ENCODE results near the gene LRWD1. TPM values are rescaled to one million over a fixed set of nuclear protein-coding genes. Genes with fewer than 3 reads are reported as not detected.

Gene LRWD1
- total RNA-seq, 1 experiment from 2014 or later: 39.6 TPM

GRCh38 chr7:102451371-102452054 is 13.3 kb upstream of the LRWD1 start:
- TF ChIP-seq FOXP4 (CRISPR knock-in tag; IDR thresholded peaks at IDR 0.05) (no peak), NFE2L1 (CRISPR knock-in tag; IDR thresholded peaks at IDR 0.05) (no peak), ARID4B (CRISPR knock-in tag; IDR thresholded peaks at IDR 0.05; ENCODE audit: borderline replicate concordance) (no peak), KAT7 (CRISPR knock-in tag; IDR thresholded peaks at IDR 0.05; ENCODE audit: borderline replicate concordance) (no peak), USF1 (CRISPR knock-in tag; IDR thresholded peaks at IDR 0.05) (no peak), ETV6 (CRISPR knock-in tag; IDR thresholded peaks at IDR 0.05) (no peak), SMAD4 (CRISPR knock-in tag; IDR thresholded peaks at IDR 0.05) (no peak), IRF2 (CRISPR knock-in tag; IDR thresholded peaks at IDR 0.05; ENCODE audit: borderline replicate concordance, low read depth) (no peak), ZNF138 (CRISPR knock-in tag; conservative IDR thresholded peaks at IDR 0.05) (no peak), ZBTB43 (CRISPR knock-in tag; IDR thresholded peaks at IDR 0.05) (no peak), FOXK1 (CRISPR knock-in tag; IDR thresholded peaks at IDR 0.05) (no peak), FOXP1 (CRISPR knock-in tag; IDR thresholded peaks at IDR 0.05; ENCODE audit: borderline replicate concordance) (no peak), ATF3 (CRISPR knock-in tag; conservative IDR thresholded peaks at IDR 0.05) (no peak), TCF7 (CRISPR knock-in tag; IDR thresholded peaks at IDR 0.05; ENCODE audit: low read depth) (no peak), HMGXB4 (CRISPR knock-in tag; IDR thresholded peaks at IDR 0.05) (no peak), ATF6 (CRISPR knock-in tag; IDR thresholded peaks at IDR 0.05) (no peak), ZNF512 (CRISPR knock-in tag; IDR thresholded peaks at IDR 0.05; ENCODE audit: borderline replicate concordance) (no peak), NFATC4 (CRISPR knock-in tag; IDR thresholded peaks at IDR 0.05) (no peak)
- CTCF ChIA-PET: interaction anchor here (1.0 to 2.6 kb wide), 3 partner anchors 16 to 172 kb away, joined by 3 to 13 read pairs (median 4); no protein-coding TSS in a partner anchor
- no peak overlapping the region for H3K27ac Mint-ChIP-seq
- H3K27me3 Mint-ChIP-seq (ENCODE audit: low read depth): no peaks in the 10 kb centered on the region
- H3K4me1 Mint-ChIP-seq: peaks cover 9% of the 10 kb centered on the region
- peak; percentile 55 for DNase-seq (ENCODE audit: low spot score)
- peaks cover 2% of the 10 kb centered on the region; the same call in 1 of the 2 replicates for H3K36me3 Mint-ChIP-seq
- H3K4me3 Mint-ChIP-seq: no peak overlapping the region
- no peaks in the 10 kb centered on the region for H3K9me3 Mint-ChIP-seq
- POLR2A ChIA-PET: interaction anchor here (0.6 to 1.2 kb wide), 2 partner anchors 10 to 56 kb away, joined by 3 to 6 read pairs; partner anchors contain the start of gene PRKRIP1
- peak; percentile 65 for ATAC-seq

Data from WTC11 (cell line).